Omental fat pad (tissue), 4 donors: ENCODE measurements around the gene CSNK1D. TPM values are rescaled to one million over a fixed set of nuclear protein-coding genes. Genes with fewer than 3 reads are reported as not detected.

Experiments used
- ATAC-seq: fragments of 150-250 bp; one replicate; pipeline ENCODE4 v1.9.1; 2016; ENCODE audit warnings: mild to moderate bottlenecking, moderate library complexity; ENCODE audit not compliant: low FRiP score
- DNase-seq: peaks from one replicate; pipeline ENCODE4 v3.0.0-alpha.2; 2019; ENCODE audit warnings: low spot score
- total RNA-seq, 4 donors: library from RNA; depleted of rRNA; stranded (reverse); fragments of >200 nt; gene quantifications; one replicate each; pipeline ENCODE4 v1.1.0, GENCODE V29; 2016
- TF ChIP-seq, protein P1 (sequence below), 3 donors: fragments of 450-650 bp; IDR thresholded peaks; one replicate each; pipeline ENCODE4 v1.5.1; 2016 to 2017; ENCODE audit warnings: antibody characterized with exemption in 3 of 3, mild to moderate bottlenecking in 3 of 3, moderate library complexity in 2 of 3

The CSNK1D gene
- total RNA-seq, 4 donors from 2014 or later = 54.7 to 117 (median 98.4) TPM

DNA sequence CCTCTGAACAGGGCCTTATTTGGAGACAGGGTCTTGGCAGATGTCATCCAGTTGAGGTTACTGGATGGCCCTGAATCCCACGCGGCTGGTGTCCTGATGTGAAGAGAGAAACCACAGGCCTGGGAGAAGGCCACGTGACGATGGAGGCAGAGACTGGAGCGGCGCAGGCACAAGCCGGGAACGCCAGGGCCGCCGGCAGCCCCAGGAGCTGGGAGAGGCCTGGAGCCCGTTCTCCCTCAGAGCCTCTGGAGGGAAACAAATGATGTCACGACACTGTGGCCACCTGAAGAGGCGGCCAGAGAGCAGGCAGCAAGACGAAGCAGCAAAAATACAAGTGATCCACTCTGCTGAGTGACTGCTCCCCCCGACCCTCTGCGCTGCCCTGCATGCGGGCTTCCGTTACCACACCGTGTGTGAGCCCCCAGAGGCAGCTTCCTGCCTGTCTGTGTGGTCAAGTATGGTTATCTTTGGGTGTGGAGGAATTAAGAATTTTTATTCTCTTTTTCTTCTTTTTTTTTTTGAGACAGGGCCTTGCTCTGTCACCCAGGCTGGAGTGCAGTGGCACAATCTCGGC, 32.3 kb upstream of the CSNK1D start:
- no peak for ATAC-seq
- DNase-seq = no peak
- TF ChIP-seq, protein P1, sequence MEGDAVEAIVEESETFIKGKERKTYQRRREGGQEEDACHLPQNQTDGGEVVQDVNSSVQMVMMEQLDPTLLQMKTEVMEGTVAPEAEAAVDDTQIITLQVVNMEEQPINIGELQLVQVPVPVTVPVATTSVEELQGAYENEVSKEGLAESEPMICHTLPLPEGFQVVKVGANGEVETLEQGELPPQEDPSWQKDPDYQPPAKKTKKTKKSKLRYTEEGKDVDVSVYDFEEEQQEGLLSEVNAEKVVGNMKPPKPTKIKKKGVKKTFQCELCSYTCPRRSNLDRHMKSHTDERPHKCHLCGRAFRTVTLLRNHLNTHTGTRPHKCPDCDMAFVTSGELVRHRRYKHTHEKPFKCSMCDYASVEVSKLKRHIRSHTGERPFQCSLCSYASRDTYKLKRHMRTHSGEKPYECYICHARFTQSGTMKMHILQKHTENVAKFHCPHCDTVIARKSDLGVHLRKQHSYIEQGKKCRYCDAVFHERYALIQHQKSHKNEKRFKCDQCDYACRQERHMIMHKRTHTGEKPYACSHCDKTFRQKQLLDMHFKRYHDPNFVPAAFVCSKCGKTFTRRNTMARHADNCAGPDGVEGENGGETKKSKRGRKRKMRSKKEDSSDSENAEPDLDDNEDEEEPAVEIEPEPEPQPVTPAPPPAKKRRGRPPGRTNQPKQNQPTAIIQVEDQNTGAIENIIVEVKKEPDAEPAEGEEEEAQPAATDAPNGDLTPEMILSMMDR (IDR thresholded peaks at IDR 0.05) = no peak

DNA sequence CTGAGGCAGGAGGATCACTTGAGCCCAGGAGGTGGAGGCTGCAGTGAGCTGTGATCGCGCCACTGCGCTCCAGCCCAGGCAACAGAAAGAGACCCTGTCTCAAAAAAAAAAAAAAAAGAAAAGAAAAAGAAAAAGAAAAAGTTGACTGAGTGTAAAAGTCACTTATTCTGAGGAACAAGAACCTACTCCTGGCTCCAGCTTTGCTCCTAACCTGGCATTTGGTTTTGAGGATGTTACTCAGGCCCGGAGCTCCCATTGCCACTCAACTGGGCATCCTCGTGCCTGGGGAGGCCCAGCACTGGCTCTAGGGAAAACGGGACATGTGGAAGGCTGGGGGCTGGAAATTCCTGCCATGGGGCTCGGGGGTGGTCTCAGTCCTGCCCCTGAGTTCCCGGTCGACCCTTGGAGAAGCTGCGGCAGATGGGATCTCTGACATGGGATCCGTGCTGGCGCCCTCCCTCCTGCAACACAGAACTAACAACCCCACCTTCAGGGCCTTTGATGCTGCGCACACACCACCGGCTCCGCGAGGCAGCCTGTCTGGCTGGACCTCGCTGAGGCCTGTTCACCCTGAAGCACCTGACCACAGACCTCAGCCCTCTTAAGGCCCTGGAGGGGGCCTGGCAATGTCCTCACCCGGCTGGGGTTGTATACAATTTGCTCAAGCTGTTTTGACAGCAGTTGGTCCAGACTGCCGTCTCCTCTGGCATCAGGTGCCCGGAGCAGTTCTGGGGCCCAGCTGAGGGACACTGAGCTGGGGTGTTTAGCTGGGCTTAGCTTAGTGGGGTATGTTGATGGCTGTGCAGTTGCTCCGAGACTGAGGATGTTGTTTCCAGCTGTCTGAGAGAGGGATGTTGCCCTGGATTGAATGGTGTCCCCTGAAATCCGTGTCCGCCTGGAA, 31.6 kb upstream of the CSNK1D start:
- ATAC-seq (no peak), DNase-seq (no peak)
- TF ChIP-seq, protein P1 (IDR thresholded peaks at IDR 0.05) = no peak

DNA sequence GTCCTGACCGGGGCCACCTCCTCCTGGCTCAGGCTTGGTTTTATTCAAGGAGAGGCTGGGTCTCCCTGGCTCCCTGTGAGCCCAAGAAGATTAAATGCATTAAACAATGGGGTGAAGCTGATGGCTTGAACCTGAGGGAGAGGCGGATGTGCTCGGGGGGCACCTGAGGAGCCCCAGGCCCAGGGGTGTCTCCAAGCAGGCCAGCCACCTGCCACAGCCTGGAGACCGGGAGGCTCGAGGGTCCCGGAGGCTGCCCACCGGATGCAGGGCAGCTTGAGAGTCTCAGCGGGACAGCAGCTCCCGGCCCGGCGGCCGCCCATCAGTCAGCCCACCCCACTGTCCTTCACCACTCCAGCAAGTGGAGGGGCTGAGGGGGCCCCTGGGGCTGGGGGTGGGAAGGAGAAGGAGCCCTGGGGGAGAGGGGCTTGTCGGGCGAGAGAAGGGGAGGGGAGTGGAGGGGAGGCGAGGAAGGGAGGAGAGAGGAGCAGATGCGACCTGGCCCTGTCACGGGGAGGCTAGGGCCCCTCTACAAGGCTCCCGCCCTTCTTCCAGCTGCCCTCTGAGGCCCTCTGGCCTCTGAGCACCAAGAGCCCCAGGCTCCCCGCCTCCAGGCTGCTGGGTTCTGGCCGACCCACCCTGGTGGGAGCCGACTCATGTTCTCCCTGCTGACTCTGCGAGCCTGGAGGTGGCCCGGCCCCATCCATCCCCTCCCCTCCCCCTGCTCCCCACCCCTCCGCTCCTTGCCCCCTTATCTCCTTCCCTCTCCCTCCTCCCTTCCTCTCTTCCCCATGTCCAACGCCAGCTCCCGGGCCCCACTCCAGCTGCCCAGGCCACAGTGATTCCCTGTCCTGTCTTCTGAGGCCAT, 30.7 kb upstream of the CSNK1D start:
- TF ChIP-seq, protein P1 (IDR thresholded peaks at IDR 0.05) = no peak
- no peak for DNase-seq
- no peak for ATAC-seq

DNA sequence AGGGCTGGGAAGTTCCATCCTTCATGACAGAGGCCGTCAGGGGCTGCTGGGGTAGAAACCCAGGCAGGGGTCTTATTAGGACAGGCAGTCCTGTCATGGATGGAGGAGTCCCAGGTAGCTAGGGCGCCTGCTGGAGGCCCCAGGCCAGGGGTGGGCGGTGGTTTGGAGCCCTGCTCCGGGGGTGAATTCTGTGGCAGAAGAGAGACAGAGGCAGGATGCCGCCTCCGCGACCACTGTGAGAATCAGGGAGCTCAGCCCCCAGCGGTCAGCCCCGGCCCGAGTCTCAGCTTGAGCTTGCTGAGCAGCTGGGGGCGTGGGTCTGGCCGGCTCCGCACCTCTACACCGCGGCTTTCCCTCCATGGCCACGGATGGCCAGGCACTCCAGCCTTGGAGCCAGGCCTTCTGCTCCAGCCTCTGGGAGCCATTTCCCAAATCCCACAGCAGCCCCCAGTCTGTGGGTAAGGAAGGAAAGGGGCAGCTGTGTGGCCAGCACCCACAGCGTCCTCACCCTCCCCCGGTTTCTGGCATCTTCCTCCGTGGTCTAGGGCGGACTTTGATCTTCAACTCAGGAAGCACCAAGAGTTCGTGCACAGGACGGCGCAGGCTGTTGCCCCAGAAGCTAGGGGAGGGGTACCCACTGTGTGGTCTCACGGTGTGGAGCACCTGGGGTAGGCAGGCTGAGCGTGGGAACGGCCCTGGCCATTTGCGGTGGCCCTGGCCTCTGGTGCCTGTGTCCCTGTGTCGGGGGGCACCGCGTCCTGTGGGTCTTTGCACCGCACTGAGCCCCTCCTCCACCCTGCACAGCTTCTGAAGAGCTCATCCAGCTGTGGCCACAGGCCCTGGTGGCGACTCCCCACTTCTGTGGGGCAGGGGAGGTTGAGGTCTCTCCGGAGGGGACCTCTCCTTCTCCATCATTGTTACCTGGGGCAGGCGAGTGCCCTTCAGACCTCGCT, 29.8 kb upstream of the CSNK1D start:
- ATAC-seq (no peak), DNase-seq (no peak)
- TF ChIP-seq, protein P1 (IDR thresholded peaks at IDR 0.05) = no peak

DNA sequence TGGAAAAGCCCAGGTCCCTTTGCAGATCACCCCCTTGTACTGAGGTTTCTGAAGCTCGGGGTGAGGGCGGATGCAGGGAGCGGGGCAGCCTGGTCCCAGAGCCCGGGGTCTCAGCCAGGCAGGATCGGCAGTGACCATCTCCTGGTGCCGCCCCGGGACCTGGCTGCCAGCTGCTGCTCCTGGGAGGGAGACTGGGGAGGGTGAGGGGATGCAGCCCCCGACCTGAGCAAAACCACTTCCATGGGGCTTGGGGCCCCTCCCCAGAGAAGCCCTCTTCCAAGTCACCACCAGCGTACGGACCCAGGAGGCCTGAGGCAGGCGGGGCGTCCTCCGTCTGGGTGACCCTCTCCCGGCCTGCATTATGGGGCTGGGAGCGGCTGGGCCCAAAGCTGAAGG, 29.1 kb upstream of the CSNK1D start:
- DNase-seq (no peak), ATAC-seq (no peak)
- TF ChIP-seq, protein P1 (IDR thresholded peaks at IDR 0.05) = no peak
